HG03025 (cell line): ENCODE measurements around the gene SRSF9.
A peak's percentile ranks its signal among the peaks of the same experiment; 100 is the strongest.
"Not testable (repeated sequence)": the region's sequence is repeated elsewhere in the genome, so short reads cannot be mapped to it uniquely, and the experiment has no call there.

Experiments
- ATAC-seq: cut with Tn5 transposase; IDR thresholded peaks from one replicate; pipeline ENCODE4 v1.9.1; 2021; ENCODE audit warnings: mild to moderate bottlenecking, moderate library complexity; ENCODE audit not compliant: unreplicated experiment, low FRiP score

Gene SRSF9

GRCh38 chr12:120469450-120470149, at the start of gene SRSF9:
TSS of gene SRSF9 (minus strand) at chr12:120469748. CDS start at chr12:120469609, 139 bp downstream.
- peak; percentile 80 for ATAC-seq

GRCh38 chr12:120519324-120519723, 49.8 kb upstream of the SRSF9 start:
- ATAC-seq, result not testable (repeated sequence)

- ATAC-seq, result no peak
These were observed 45.9 kb upstream of the SRSF9 start for GRCh38 chr12:120515496-120515895.

- no peak for ATAC-seq
These were observed 44.5 kb upstream of the SRSF9 start for GRCh38 chr12:120514002-120514401.

- ATAC-seq, result no peak
These were observed 39.0 kb upstream of the SRSF9 start for GRCh38 chr12:120508537-120508936.

GRCh38 chr12:120504587-120504986, 35.0 kb upstream of the SRSF9 start:
- ATAC-seq, result no peak

- ATAC-seq, result no peak
These were observed 31.0 kb upstream of the SRSF9 start for GRCh38 chr12:120500581-120500980.

GRCh38 chr12:120498870-120499515, 29.4 kb upstream of the SRSF9 start:
- no peak for ATAC-seq

GRCh38 chr12:120497524-120498150, 28.1 kb upstream of the SRSF9 start:
- no peak for ATAC-seq

GRCh38 chr12:120496413-120497340, 27.1 kb upstream of the SRSF9 start:
- ATAC-seq, result peak; percentile 18

GRCh38 chr12:120495731-120496412, 26.3 kb upstream of the SRSF9 start, which contains the start of gene DYNLL1:
TSS of gene DYNLL1 (plus strand) at chr12:120496113. CDS start at chr12:120496422, 309 bp downstream.
- peak; percentile 89 for ATAC-seq

- no peak for ATAC-seq
These were observed 25.7 kb upstream of the SRSF9 start for GRCh38 chr12:120495186-120495730.

- no peak for ATAC-seq
These were observed 21.4 kb upstream of the SRSF9 start for GRCh38 chr12:120490833-120491512.

- ATAC-seq, result no peak
These were observed 20.8 kb upstream of the SRSF9 start for GRCh38 chr12:120490325-120490724.

- ATAC-seq, result no peak
These were observed 19.5 kb upstream of the SRSF9 start for GRCh38 chr12:120489018-120489417.

GRCh38 chr12:120488057-120488640, 18.6 kb upstream of the SRSF9 start:
- ATAC-seq, result no peak

- not testable (repeated sequence) for ATAC-seq
These were observed 18.0 kb upstream of the SRSF9 start for GRCh38 chr12:120487552-120487951.

GRCh38 chr12:120485961-120486881, 16.7 kb upstream of the SRSF9 start:
- no peak for ATAC-seq
